H1 (cell line): Measurements from ENCODE around the gene DHRS7B.

Experiments
- EP300 ChIP-seq, 2 experiments: IDR thresholded peaks; 1 replicate in 1 of 2; 2 replicates in 1 of 2; pipeline ENCODE4 v1.6.1; 2011 to 2012; ENCODE audit warnings: low read depth in 2 of 2, low read length in 2 of 2, mild to moderate bottlenecking in 2 of 2, borderline replicate concordance in 1 of 2, inconsistent platforms in 1 of 2, moderate library complexity in 1 of 2
- JUN ChIP-seq: IDR thresholded peaks from 2 replicates; pipeline ENCODE4 v1.6.1; 2011; ENCODE audit warnings: low read depth, mild to moderate bottlenecking, improper control_type of control experiment, low read length
- POLR2A ChIP-seq, 2 experiments: IDR thresholded peaks; 1 replicate in 1 of 2; 2 replicates in 1 of 2; pipeline ENCODE4 v1.6.1; 2011; ENCODE audit warnings: low read depth in 2 of 2, low read length in 2 of 2, mild to moderate bottlenecking in 2 of 2; ENCODE audit errors: control extremely low read depth in 1 of 2
- RAD21 ChIP-seq, 2 experiments: IDR thresholded peaks in 1 of 2; conservative IDR thresholded peaks in 1 of 2; 2 replicates each; pipeline ENCODE4 v1.6.1; 2011; ENCODE audit warnings: low read depth in 2 of 2, low read length in 2 of 2, improper control_type of control experiment in 1 of 2, inconsistent platforms in 1 of 2, mild to moderate bottlenecking in 1 of 2, moderate library complexity in 1 of 2
- RFX5 ChIP-seq: IDR thresholded peaks from 2 replicates; pipeline ENCODE4 v1.6.1; 2011; ENCODE audit warnings: low read depth, low read length, improper control_type of control experiment, borderline replicate concordance
- SP1 ChIP-seq: IDR thresholded peaks from 2 replicates; pipeline ENCODE4 v1.6.1; 2011; ENCODE audit warnings: low read depth, low read length
- SUZ12 ChIP-seq: fragments of 200-600 bp; sonication (generic); IDR thresholded peaks from 2 replicates; pipeline ENCODE4 v1.6.1; 2012; ENCODE audit warnings: mild to moderate bottlenecking, inconsistent platforms, low read length, moderate library complexity, mixed read lengths
- TAF1 ChIP-seq: IDR thresholded peaks from 2 replicates; pipeline ENCODE4 v1.6.1; 2011; ENCODE audit warnings: mild to moderate bottlenecking, low read depth, low read length
- TF ChIP-seq, protein P1 (sequence below), 3 experiments: IDR thresholded peaks; 1 replicate in 2 of 3; 2 replicates in 1 of 3; pipeline versions ENCODE4 v1.5.1 to v1.6.1; 2011; ENCODE audit warnings: low read length in 3 of 3, mild to moderate bottlenecking in 3 of 3, inconsistent platforms in 2 of 3, low read depth in 1 of 3, moderate library complexity in 1 of 3; ENCODE audit not compliant: insufficient read depth in 1 of 3; ENCODE audit errors: control extremely low read depth in 1 of 3

DNA sequence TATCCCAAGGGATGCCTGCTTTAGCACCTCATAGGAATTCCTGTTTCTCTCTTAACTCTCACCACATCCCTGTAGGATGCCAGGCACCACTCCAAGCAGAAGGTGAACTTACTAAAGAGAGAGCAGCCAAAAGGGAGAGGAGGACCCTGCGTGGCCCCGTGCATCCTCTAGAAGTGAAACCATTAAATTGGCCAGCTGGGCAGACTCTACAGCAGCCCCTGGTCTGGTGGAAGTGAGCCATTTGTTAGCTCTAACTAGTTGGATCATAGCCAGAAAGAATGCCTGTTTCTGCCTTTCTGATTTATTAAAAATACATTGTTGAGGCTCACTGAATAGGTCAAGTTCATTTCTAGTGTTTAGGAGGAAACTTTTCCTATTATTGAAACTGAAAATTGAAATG is 64.9 kb downstream of the DHRS7B start:
- no peak for TF ChIP-seq POLR2A (IDR thresholded peaks at IDR 0.05; ENCODE audit: control extremely low read depth in 1 of 2, low read depth in 2 of 2, low read length in 2 of 2)
- no peak for TF ChIP-seq RFX5
- TF ChIP-seq, protein P1, sequence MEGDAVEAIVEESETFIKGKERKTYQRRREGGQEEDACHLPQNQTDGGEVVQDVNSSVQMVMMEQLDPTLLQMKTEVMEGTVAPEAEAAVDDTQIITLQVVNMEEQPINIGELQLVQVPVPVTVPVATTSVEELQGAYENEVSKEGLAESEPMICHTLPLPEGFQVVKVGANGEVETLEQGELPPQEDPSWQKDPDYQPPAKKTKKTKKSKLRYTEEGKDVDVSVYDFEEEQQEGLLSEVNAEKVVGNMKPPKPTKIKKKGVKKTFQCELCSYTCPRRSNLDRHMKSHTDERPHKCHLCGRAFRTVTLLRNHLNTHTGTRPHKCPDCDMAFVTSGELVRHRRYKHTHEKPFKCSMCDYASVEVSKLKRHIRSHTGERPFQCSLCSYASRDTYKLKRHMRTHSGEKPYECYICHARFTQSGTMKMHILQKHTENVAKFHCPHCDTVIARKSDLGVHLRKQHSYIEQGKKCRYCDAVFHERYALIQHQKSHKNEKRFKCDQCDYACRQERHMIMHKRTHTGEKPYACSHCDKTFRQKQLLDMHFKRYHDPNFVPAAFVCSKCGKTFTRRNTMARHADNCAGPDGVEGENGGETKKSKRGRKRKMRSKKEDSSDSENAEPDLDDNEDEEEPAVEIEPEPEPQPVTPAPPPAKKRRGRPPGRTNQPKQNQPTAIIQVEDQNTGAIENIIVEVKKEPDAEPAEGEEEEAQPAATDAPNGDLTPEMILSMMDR (IDR thresholded peaks at IDR 0.05; ENCODE audit: control extremely low read depth in 1 of 3, insufficient read depth in 1 of 3, low read depth in 1 of 3, low read length in 3 of 3), result no peak
- TF ChIP-seq EP300 (IDR thresholded peaks at IDR 0.05; ENCODE audit: borderline replicate concordance in 1 of 2, low read depth in 2 of 2, low read length in 2 of 2), result no peak
- TF ChIP-seq TAF1, result no peak
- no peak for TF ChIP-seq SP1
- TF ChIP-seq SUZ12, result no peak
- no peak for TF ChIP-seq JUN
- TF ChIP-seq RAD21 (IDR thresholded peaks at IDR 0.05 in 1 of 2, conservative IDR thresholded peaks at IDR 0.05 in 1 of 2; ENCODE audit: low read depth in 2 of 2, low read length in 2 of 2), result no peak
